ENCODE measurements around the gene INKA2. TPM values are rescaled to one million over a fixed set of nuclear protein-coding genes. Genes with fewer than 3 reads are reported as not detected.
A peak's percentile ranks its signal among the peaks of the same experiment; 100 is the strongest.

The INKA2 gene
- total RNA-seq, 1 donor from 2014 or later, result 5.4 TPM

GRCh38 chr1:111778066-111778465 lies 38.9 kb upstream of the INKA2 start:
- TF ChIP-seq CTCF (IDR thresholded peaks at IDR 0.05), result no peak
- Mint-ChIP-seq H3K4me1 (ENCODE audit: low read depth) (peaks cover 35% of the 10 kb centered on the region), H3K27ac (ENCODE audit: unreplicated experiment) (no peak overlapping the region), H3K27me3 (ENCODE audit: low read depth) (no peaks in the 10 kb centered on the region), H3K4me3 (ENCODE audit: unreplicated experiment) (no peak overlapping the region), H3K36me3 (ENCODE audit: low read depth) (no peaks in the 10 kb centered on the region), H3K9me3 (ENCODE audit: low read depth) (peaks cover 4% of the 10 kb centered on the region)
- no peak for DNase-seq (ENCODE audit: low spot score)

GRCh38 chr1:111777301-111777700 lies 38.1 kb upstream of the INKA2 start:
- peaks cover 4% of the 10 kb centered on the region for H3K9me3 Mint-ChIP-seq (ENCODE audit: low read depth)
- H3K27ac Mint-ChIP-seq (ENCODE audit: unreplicated experiment), result peak overlapping the region; percentile 56
- H3K27me3 Mint-ChIP-seq (ENCODE audit: low read depth), result no peaks in the 10 kb centered on the region

GRCh38 chr1:111776861-111777260 lies 37.7 kb upstream of the INKA2 start:
- no peak for DNase-seq (ENCODE audit: low spot score)
- Mint-ChIP-seq H3K4me1 (ENCODE audit: low read depth) (peaks cover 35% of the 10 kb centered on the region), H3K27ac (ENCODE audit: unreplicated experiment) (peak overlapping the region; percentile 56), H3K27me3 (ENCODE audit: low read depth) (no peaks in the 10 kb centered on the region), H3K4me3 (ENCODE audit: unreplicated experiment) (no peak overlapping the region), H3K9me3 (ENCODE audit: low read depth) (peaks cover 4% of the 10 kb centered on the region), H3K36me3 (ENCODE audit: low read depth) (no peaks in the 10 kb centered on the region)
- no peak for TF ChIP-seq CTCF (IDR thresholded peaks at IDR 0.05)

More at GRCh38 chr1:111777301-111777700, 38.1 kb upstream of the INKA2 start:
- Mint-ChIP-seq H3K4me1 (ENCODE audit: low read depth) (peaks cover 35% of the 10 kb centered on the region), H3K36me3 (ENCODE audit: low read depth) (no peaks in the 10 kb centered on the region), H3K4me3 (ENCODE audit: unreplicated experiment) (no peak overlapping the region)
- no peak for TF ChIP-seq CTCF (IDR thresholded peaks at IDR 0.05)
- DNase-seq (ENCODE audit: low spot score), result no peak

GRCh38 chr1:111776391-111776790 lies 37.2 kb upstream of the INKA2 start:
- no peak for TF ChIP-seq CTCF (IDR thresholded peaks at IDR 0.05)
- Mint-ChIP-seq H3K27me3 (ENCODE audit: low read depth) (no peaks in the 10 kb centered on the region), H3K4me3 (ENCODE audit: unreplicated experiment) (no peak overlapping the region), H3K9me3 (ENCODE audit: low read depth) (peaks cover 4% of the 10 kb centered on the region), H3K27ac (ENCODE audit: unreplicated experiment) (no peak overlapping the region), H3K4me1 (ENCODE audit: low read depth) (peaks cover 38% of the 10 kb centered on the region), H3K36me3 (ENCODE audit: low read depth) (no peaks in the 10 kb centered on the region)
- no peak for DNase-seq (ENCODE audit: low spot score)

- peaks cover 4% of the 10 kb centered on the region for H3K9me3 Mint-ChIP-seq (ENCODE audit: low read depth)
- no peak for DNase-seq (ENCODE audit: low spot score)
- H3K36me3 Mint-ChIP-seq (ENCODE audit: low read depth), result no peaks in the 10 kb centered on the region
- H3K27ac Mint-ChIP-seq (ENCODE audit: unreplicated experiment), result peak overlapping the region; percentile 50
- TF ChIP-seq CTCF (IDR thresholded peaks at IDR 0.05), result no peak
- H3K4me3 Mint-ChIP-seq (ENCODE audit: unreplicated experiment), result no peak overlapping the region
- H3K27me3 Mint-ChIP-seq (ENCODE audit: low read depth), result no peaks in the 10 kb centered on the region
- H3K4me1 Mint-ChIP-seq (ENCODE audit: low read depth), result peaks cover 42% of the 10 kb centered on the region
These were observed 36.8 kb upstream of the INKA2 start for GRCh38 chr1:111775966-111776365.
